GM19025 (cell line): ENCODE data around the gene EPHB2.

ENCODE experiments used
- ATAC-seq: cut with Tn5 transposase; IDR thresholded peaks from one replicate; pipeline ENCODE4 v1.9.1; 2021; ENCODE audit warnings: mild to moderate bottlenecking, low read depth, moderate library complexity; ENCODE audit not compliant: unreplicated experiment

The EPHB2 gene

DNA sequence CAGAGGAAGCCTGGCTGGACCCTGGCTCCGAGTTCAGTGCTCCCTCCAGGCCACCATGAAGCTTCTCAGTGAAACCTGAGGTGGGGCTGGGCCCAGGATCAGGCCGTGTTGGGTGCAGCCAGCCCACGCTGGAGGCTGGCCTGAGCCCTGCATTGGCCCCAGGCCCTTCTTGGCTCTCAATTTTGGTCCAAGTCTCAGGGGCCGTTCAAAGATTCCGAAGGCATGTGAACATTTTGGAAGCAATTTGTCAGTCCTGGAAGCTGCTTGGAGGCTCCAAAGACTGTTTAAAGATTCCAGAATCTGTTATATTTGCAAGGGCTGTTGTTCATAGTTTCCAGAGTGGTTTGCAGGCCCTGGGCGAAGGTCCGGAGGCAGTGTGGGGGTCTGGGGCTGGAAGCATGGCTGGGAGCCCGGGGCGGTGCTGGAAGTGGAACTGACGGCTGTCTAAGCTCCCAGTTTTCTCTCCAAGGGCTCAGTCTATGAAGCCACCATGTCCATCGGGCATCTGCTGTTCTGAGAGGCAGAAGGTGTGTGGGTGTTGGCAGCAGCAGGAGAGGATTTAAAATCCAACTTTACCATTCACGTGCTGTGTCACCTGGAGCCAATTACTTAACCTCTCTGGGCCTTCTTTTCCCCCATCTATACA, 104.9 kb downstream of the EPHB2 start:
- no peak for ATAC-seq

GRCh38 chr1:22816067-22816775, 105.6 kb downstream of the EPHB2 start:
- ATAC-seq = no peak

DNA sequence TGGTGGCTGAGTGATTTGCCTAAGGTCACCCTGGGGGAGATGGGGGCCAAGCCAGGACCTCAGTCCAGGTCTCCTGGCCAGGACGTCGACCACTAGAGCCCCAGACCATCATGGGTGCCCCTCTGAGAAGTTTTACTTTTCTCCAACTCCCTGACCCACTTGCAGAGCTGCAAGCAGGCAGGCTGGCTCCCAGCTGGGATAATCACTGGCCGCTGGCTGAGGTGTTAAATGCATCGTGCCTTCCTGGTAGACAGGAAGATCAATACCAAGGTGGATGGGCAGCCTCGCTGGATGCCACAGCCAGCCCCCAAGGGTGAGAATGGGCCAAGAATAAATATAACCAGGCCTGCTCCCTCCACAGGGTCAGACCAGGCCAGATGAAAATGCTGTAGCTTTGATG, 106.2 kb downstream of the EPHB2 start:
- ATAC-seq = no peak

DNA sequence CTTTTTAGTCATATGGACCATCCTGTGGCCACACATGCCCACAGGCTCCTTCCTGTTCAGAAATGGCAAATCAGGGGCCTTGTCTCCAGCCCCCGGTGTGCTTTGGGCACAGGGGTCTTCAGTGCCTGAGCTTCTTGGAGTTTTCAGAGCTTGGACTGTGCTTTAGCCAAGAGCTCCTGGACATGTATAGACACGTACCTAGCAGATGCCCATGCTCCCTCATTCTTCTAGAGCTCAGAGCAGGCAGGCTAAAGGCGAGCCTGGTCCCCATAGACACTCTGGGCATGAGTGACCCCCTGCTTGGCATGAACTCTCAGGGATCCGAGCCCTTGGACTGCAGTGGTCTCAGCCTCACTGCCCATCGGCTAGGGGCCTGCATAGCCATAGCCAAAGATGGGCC, 106.8 kb downstream of the EPHB2 start:
- no peak for ATAC-seq

- ATAC-seq = no peak
Observed at GRCh38 chr1:22818061-22818770, 107.6 kb downstream of the EPHB2 start.

GRCh38 chr1:22819361-22819760, 108.7 kb downstream of the EPHB2 start:
- no peak for ATAC-seq

- no peak for ATAC-seq
Observed at GRCh38 chr1:22821027-22821426, 110.4 kb downstream of the EPHB2 start.

DNA sequence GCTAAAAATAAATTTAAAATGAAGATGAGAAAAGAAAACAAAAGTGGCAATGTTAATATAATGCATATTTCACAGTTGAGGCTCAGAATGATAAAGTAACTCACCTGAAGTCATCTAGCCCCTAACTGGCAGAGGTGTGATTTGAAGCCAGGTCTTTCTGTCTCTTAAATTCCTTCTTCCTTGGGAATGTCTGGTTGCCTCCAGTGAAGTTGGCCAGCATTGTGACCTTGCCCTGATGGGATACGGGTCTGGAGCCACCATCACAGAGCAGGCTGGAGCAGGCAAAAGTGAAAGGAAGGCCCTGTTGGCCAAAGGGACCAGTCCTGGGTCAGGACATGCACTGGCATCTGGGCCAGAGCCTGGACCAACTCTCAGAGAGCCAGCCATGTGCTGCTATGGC, 111.7 kb downstream of the EPHB2 start:
- no peak for ATAC-seq

DNA sequence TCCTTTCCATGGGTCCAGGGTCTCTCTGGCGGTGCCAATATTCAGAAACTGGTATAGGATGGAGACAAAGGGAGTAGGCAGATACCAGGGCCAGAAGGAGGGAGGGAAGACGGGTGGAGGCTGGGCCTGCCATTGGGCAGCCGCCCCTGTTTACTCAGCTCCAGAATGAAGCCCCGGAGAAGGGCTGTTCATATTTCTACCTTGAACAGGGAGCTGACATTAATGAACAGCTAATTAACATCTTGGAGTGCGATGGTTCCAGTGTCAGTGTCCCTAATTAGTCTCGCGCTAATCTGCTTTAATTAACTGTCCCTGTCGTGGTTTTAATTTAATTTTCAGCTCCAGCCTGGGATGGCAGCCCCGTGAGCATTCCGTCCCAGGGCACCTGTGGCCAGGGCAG, 113.8 kb downstream of the EPHB2 start:
- no peak for ATAC-seq

GRCh38 chr1:22824975-22825374, 114.3 kb downstream of the EPHB2 start:
- no peak for ATAC-seq

GRCh38 chr1:22825486-22826189, 115.0 kb downstream of the EPHB2 start:
- ATAC-seq = no peak

DNA sequence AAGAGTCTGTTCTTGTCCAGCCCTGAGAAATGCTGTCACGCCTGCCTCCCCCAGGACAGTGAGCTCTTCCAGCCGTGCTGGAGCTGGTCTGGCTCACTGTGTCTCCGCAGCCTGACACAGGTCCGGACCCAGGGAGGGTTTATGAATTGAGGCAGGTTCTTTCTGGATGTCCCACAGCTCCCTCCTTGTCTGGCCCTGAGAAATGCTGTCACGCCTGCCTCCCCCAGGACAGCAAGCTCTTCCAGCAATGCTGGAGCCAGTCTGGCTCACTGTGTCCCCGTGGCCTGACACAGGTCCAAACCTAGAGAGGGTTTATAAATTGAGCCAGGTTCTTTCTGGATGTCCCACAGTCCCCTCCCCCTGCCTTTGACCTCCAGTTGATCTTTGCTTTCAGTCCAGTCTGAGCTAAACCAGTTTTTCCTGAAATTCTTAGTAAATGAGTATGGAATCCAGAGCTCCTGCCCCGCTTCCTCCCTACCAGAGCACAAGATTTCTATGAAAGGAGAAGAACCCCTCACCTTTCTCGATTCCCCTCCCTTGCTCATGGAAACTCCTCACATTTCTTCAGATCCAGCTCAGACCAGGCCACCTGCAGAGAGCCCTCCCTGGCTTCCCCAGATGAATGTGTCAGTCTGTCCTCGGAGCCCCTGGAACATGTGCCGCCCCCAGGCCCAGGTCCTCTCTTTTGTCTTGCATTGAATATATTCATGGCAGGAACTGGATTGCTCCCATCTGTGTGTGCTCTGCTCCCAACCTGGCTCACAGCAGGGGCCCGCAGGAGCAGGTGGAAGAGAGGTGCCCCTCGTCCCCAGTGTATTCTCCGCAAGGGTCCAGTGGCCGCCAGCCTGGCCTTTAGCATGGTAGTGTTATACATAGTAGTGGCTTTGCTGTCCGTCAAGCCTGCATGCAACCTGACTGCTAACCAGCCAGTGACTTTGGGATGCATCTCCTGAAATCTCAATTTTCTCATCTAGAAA, 116.3 kb downstream of the EPHB2 start:
- no peak for ATAC-seq

DNA sequence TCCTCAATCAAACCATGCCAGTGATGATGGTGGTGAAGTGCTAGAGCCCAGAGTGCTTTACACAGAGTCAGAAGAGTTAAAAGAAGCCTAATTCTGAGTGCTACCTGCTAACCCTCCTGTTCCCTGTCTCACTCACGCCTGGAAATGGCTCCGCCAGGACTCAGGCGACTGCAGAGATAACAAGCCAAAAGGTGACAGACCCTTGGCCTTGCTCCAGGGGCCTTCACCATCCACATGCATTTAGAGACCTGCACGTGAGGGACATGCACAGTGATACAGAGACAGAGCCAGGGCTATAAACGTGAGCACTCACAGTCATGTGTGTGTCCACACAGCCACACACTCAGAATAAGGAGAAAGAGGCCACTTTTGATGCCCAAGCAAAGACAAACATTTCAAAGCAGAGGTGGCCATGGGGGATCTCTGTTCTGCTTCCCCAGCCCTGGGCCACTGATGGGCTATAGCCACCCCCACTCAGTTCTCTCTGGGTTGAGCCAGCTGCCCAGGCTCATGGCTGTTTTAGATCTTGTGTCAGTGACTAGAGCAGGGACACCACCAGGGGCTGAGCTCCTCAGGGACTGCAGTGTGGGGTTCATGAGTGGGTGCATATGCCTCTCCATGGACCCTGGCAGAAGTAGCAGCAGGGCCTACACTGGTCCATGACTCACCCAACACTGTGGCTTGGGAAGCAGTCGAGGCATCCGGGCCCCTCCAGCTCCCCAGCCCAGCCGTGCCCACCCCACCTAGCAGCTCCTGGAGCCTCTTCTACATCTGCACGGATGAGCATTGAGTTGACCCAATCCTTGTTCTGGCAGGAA, 117.2 kb downstream of the EPHB2 start:
- no peak for ATAC-seq

DNA sequence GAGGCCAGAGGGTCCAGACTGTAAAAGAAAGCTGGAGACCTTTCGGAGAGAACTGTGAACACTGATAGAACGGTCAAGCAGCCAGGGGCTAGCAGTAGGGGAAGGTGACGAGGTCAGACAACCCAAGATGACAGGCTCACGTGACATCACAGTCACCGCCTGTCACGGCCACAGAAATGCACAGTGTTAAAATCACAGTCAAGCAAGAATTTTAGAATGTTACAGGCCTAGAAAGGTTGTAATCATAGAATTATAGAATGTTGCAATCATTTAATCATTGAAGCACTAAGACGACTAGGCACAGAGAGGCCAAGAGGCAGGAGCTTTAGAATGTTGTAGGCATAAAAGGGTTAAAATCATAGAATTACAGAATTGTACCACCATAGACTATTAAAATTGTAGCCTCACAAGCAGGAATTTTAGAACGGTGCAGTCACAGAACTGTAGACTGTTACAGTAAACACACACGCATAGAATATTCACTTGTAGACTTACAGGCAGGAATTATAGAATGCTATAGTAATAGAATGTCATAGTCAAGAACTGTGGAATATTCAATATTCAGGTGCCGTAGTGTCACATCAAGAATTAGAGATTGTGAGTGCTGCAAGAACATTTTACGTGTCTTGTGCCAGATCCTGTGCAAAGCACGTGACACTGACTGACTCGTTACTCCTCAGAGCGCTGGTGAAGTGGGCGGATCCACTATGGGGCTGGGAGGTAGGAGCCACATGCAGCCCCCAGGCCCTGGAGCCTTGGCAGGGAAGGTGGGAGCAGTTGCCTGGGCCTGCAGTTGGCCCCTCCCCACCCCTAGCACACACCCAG, 118.1 kb downstream of the EPHB2 start:
- ATAC-seq = no peak

DNA sequence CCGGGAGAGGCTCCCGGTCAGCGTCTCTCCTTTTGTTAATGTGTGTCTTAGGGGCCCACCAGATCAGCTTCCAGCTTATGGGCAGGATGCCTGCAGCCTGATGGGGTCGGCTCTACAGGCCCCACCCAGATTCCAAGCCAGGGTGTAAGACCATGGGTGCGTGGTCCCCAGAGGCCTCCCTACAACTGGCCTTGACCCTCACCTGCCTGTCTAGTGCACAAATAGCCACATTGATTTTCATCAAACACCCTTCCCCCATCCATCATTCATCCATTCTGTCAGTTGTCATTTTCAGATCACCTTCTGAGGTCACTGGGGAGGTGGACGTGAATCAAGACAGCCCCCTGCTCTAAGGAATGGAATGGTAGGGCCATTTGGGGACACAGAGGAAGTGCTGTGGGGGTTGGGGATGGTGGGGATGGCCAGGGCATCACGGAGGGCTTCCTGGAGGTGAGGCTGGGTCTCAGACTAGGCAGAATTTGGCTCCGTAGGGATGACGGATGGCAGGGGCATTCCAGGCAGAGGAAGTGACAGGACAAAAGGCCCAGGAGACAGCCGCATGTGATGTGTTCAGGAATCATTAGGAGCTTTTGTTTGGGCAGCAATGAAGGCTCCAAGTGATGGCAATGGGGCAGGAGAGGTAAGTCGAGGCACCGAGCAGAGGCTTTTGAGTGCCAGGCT, 118.8 kb downstream of the EPHB2 start:
- no peak for ATAC-seq

- ATAC-seq = no peak
Observed at GRCh38 chr1:22830041-22830566, 119.5 kb downstream of the EPHB2 start.

GRCh38 chr1:22830757-22831340, 120.2 kb downstream of the EPHB2 start:
- no peak for ATAC-seq
